Measurements from ENCODE around the gene SH2B2.

SH2B2 gene

DNA sequence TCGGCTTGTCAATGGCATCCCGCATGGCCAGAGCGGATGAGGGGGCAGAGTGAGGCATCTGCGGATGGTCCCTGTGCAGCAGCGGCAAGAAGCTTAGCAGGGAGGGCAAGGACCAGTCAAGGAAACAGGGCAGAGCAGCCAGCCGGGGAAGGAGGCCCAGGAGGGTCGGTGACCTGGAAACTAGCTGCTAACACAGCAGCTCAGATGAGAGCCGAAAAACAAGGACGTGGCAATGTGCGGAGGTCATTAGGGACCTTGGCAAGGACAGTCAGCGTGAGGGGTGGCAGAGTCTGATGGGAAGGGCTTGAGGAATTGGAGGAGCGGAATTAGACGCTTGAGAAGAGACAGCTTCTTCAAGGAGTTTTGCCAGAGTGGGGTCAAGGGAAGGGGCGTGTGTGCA lies 20.1 kb upstream of the SH2B2 start:
- no peak for DNase-seq (ENCODE audit: low spot score)

DNA sequence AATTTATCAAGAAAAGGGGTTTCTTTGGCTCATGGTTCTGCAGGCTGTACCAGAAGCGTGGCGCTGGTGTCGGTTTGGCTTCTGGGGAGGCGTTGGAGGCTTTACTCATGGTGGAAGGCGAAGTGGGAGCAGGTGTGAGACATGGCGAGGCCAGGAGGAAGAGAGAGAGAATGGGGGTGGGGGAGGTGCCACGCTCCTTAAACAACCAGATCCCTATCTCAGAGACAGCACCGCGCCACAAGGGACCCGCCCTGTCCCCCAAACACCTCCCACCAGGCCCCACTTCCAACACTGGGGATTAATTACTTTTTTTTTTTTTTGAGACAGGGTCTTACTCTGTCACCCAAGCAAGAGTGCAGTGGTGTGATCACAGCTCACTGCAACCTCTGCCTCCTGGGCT lies 18.0 kb upstream of the SH2B2 start:
- DNase-seq (ENCODE audit: low spot score), result no peak

DNA sequence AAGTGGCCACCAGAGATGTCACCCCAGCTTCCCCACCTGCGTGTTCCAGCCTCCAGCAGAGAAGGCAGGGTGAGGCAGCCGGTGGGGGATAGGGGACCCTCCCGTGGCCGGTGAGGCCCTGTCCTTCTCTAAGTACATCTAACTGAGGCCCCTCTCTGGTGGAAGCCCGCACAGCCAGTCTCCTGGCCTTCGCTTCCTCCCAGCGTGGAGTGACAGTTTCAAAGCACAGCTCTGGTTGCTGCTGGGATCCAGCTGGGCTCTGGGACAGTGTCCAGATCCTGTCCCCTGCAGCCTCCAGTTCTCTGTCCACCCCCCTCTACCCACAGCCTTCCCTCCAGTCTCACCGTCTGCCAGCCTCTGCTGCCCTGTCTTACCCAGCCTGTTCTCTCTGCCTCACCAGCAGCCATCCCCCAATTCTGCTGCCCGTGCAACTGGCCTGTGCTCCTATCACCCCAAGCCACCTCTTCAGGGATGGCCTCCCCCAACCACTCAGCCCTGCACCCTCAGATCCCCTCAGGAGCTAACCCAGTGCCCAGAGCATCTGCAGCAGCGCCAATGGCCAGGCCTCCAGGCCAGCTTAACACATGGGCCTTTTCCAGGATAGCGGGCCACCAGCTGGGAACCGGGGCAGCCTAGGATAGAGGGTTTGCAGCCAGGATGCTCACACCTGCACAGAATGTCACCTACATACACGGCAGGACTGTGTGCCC lies 16.3 kb upstream of the SH2B2 start:
- no peak for DNase-seq (ENCODE audit: low spot score)

DNA sequence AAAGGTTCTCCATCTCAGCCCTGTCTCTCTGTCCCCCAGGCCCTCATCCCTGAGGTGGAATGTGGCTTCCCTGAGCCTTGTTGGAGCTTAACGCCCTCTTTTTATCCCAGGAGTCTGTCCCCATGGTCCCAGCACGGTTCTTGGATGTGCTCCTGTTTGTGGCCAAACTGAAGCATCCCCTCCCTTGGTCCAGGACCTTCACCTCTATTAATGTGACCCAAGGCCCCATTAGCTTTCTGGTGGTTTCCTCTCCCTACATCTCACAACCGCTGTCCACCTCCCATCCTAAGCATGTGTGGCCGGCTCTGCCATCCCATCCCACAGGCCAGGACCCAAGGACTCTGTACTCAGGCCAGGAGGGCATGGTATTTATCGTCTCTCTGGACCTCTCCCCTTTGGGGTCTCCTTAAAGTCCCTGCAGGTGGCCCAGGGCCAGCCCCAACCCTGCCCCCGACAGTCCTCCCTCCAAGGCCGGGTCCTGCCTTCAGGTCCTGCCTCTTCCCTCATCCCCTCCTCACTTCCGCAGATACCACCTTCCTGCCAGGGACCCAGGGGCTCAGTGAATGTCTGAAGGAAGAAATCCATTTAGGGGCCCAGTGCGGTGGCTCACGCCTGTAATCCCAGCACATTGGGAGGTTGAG lies 15.4 kb upstream of the SH2B2 start:
- DNase-seq (ENCODE audit: low spot score), result no peak

DNA sequence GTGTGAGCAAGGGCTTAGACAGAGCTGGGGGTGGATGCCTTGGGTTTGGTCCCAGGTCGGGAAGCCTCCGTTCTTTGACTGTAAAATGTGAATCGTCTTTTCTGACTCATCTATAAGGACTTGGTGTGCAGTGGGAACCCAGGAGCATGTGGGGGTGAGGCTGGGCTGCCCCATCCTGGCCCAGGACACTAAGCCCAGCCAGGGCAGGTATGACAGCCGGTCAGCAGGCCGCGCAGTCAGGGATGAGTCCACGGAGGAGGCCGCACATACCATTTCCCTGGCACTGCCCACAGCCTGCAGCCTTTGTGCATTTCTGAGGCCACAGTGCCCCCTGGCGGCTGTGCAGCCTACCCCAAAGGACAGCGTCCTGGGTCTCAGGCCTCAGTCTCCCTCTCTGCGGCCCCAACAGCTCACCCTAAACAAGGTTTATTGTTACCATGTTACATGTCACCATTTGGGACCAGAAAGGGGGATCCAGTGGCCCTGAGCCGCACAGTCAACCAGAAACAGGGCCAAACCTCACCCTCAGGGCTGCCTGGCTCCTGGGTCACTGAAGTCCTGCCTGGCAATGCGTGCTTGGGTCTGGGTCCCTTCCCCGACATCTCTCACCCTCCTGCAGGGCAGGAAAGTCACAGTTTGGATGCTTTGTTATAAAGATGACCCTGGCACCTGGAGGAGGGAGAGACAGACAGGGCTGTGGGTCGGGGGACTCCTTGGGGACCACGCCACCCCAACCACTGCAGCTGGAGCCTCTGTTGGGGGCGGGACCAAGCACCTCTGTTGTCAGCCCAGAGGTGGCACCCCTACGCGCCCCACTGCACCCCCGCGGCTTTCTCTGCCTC lies 14.4 kb upstream of the SH2B2 start:
- DNase-seq (ENCODE audit: low spot score), result peak; percentile 65

DNA sequence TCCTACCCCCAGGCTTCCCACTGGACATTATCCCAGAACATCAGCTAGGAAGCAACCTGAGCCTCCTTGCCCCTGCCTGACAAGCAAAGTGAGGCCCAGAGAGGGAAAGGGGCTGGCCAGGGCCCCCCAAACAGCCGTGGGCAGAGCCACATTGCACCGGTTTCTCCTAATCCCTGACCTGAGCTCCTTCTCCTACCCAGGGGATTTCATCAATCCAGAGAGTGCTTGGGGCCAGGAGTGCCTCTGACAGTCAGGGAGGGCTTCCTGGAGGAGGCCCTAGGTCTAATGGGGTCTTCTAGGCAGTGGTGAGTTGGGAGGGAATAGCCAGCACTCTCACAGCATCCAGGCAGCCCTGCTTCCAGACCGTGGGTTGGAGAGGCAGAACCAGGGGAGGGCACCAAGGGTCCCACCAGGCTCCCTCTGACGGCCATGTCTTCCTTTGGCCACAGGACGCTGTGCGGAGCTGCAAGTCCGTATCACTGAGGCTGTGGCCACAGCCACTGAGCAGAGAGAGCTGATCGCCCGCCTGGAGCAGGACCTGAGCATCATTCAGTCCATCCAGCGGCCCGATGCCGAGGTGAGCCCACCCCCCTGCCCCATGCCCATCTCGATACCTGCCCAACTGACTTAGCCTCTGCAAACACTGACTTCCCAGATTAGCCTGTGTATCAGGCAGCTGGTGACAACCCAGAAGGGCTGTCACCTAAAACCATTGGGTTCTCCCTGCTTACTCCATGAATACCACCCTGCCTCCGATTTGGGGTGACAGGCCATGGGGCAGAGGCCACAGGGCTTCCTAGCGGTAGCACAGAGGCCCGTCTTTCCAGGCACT lies 13.5 kb upstream of the SH2B2 start:
- DNase-seq (ENCODE audit: low spot score), result no peak

DNA sequence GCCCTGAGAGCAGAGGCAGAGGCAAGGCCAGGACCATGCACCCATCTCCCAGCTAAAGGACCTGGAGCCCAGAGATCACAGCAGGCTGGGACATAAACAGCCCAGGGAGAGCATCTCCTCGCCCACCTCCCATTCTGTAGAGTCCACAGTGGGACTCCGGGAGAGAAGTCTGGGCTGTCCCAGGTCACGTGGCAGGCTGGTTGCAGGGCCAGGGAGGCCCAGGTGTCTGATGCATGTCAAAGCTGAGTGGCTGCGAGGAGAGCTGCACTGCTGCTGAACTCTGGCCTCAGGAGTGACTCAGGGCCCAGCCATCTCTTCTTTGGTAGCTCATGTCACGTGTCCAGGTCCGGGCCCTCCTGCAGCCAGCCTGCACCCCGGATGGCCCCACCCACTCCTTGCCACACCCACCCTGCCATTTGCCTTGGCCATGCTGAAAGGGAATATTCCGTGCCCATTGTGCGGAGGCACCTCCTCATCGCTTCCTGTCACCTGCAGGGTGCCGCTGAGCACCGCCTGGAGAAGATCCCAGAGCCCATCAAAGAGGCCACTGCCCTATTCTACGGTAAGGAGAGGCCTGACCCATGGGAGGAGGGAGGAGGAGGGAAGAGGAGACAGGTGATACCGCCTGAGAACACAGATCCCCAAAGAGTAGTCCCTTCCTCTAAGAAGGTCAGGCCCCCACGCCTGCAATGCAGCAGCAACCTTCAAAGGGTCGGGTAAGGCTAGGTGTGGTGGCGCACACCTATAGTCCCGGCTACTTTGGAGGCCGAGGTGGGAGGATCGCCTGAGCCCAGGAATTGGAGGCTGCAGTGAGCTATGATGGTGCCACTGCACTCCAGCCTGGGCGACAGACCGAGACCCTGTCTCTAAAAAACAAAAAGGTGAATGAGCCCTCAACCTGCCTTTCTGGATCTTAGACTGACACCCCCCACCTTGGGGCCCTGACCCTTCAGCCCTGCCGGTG lies 12.6 kb upstream of the SH2B2 start:
- no peak for DNase-seq (ENCODE audit: low spot score)

DNA sequence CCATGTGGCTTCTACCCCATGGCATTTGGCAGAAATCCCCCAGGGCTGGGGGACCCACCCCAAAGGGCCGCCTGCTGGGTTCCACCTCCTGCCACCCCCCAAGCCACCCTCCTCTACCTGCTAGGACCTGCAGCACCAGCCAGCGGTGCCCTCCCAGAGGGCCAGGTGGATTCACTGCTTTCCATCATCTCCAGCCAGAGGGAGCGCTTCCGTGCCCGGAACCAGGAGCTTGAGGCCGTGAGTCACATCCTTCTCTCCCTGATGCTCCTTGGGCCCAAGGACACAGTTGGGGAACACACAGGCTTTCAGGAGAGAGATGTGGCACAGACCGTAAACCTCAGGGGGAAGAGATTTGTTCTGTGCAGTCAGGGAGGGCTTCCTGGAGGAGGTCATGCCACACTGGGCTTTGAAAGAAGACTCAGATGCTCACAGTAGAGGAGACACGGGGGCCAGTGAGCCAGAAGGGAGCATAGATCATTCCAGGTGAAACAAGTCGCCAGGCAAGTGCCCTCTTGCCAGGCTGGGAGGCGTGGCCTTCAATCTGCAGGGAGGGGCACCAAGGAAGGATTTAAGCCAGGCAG lies 11.5 kb upstream of the SH2B2 start:
- DNase-seq (ENCODE audit: low spot score), result no peak

DNA sequence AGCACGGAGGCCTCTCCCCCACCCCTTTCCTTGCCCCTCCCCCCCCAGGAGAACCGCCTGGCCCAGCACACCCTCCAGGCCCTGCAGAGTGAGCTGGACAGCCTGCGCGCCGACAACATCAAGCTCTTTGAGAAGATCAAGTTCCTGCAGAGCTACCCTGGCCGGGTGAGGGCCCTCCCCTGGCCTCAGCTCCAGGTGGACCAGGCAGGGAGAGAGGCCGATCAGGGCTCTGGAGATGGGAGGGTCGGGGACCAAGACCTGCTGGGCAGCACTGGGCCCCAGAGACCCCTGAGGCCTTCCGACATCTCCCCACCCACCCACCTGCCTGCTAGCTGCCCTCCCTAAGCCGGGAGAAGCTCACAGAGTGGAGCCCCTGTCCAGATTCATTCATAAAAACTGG lies 8.8 kb upstream of the SH2B2 start:
- DNase-seq (ENCODE audit: low spot score), result no peak

DNA sequence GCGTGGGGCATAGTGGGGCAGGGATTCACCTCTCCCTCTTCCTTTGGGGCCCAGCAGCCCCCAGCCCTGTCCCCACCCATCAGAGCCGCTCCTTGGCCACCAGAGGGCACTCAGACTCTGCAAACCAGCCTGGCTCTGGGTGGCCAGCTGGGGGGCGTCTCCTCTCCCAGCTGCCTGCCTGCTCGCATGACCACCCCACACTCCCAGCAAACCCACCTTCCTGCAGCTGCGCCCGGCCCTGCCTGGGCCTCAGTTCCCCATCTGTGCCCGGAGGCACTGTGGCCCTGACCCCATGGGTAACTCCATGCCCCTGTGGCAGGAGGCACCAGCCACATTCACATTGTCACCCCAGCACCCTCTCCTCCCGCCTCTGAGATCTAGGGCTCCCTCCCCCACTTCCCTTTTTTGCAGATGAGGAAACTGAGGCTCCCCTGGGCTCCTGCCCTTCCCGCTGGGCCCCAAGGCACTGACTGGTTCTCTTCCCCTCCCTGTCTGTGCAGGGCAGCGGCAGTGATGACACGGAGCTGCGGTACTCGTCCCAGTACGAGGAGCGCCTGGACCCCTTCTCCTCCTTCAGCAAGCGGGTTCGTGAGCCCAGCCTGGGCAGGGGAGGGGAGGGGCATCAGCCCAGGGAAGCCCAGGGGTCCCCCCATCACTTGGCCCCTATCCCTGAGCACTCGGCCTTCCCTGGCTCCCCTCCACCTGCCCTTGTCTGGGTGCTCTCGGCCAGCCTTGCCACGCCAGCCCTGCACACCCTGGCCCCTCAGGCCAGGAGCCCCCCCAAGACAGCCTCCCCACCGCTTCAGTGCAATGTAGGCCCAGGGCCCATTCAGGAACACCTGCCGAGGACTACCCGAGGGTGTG lies 6.9 kb upstream of the SH2B2 start:
- peak; percentile 40 for DNase-seq (ENCODE audit: low spot score)

DNA sequence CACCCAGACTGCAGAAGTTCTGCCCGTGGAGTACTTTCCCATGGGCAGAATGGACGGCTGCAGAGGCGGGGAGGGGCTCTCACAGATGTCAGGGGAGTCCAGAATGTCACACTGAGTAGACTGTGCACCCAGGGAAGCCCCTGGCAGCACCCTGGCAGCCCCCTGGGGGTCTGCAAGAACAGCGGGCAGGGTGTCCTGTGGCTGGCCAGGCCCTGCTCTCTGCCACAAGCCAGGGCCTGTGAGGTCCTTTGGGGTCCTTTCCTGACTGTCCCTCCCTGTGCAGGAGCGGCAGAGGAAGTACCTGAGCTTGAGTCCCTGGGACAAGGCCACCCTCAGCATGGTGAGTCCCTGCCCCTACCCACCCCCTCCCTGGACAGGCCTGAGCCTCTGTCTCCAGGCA lies 6.1 kb upstream of the SH2B2 start:
- no peak for DNase-seq (ENCODE audit: low spot score)

DNA sequence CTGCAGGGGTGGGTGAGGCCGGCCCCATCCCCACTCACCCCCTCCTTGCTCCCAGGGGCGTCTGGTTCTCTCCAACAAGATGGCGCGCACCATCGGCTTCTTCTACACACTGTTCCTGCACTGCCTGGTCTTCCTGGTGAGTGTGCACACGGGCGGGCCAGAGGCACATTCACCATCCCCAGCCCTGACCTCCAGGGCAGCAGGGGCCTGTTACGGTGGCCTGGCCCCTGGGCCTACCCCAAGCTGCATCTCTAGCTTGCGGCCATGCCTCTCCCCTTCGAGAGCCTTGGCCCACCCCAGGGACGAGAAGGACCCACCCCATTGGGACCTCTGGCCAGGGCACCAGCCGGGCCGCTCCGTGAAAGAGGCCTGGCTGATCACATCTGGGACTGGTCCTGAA lies 4.9 kb upstream of the SH2B2 start:
- DNase-seq (ENCODE audit: low spot score), result no peak

DNA sequence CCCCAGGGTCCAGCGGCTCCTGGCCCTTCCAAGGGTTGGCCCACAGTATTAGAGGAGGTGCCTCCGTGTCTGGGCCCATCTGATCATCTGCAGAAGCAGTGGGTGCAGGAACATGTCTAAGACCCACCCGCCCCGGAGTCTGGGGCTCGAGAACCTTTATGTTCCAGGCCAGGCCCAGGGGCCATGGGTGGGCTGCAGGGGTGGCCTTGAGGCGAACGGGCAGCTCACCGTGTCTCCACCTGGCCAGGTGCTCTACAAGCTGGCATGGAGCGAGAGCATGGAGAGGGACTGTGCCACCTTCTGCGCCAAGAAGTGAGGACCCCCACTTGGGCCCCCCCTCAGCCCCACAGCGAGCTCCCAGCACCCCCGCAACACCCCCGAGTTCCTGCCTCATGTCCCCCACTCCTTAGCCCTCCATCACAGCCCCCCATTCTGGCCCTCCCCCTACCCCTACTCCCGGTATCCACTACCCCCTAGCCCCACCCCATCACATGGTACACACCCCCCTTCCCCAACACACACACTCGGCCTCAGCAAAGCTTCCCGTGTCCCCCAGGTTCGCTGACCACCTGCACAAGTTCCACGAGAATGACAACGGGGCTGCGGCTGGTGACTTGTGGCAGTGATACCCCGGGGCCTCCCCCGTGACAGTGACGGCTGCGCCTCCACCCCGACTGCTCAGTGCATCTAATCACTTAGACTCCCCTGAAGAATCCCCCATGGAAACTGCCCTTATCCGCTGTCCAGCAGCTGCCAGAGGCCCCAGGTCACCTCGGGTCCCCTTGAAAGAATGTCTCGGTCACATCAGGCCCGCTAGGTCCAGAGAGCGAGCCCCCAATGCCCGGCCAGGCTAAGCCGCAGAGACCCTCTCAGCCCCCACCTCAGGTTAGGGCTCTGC lies 4.0 kb upstream of the SH2B2 start:
- no peak for DNase-seq (ENCODE audit: low spot score)

DNA sequence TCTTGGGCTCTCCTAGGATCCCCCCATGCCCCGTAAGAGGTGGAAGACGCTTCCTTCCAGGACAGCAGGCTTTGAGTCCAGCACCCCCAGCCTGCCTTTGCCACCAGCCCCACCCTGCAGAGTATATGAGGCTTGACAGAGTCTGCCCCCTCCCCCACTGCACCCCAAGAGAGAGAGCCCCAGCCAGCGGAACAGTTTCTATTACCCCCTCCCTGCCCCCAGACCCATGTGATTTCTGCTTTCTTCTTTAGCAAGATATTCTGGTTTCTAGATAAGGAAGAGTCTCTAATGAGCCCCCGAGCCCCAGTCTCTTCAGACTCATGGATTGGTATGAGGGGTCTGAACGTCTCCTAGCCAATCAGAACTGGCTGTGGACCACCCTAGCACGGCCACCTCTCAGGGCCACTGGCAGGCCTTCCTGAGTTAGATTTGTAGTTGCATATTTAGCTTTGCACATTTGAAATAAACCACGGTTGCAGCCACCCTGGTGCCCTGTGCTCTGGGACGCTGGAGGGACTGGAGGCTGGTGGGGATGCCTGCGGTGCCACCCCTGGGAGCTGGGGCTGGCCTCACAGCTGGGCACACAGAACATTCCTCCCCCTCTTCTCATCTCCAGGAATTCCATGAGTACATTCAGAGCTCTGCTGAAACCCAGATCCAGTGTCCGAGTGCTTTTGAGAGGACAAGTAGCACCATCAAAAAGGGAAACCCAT lies 3.0 kb upstream of the SH2B2 start:
- no peak for DNase-seq (ENCODE audit: low spot score)

DNA sequence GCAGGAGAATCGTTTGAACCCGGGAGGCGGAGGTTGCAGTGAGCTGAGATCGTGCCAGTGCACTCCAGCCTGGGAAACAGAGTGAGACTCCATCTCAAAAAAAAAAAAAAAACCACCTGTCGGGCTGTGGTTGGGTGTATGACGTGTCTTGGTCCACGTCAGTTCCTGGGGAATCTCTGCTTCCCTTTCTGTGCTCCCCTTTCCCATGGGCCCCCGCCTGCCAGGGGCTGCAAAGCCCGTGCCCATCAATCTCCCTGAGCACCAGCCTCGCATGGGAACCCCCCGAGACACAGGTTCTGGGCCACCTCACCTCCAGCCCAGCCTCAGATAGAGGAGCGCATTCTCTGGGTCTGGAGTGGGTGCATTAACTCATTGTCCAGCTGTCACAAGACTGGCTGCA lies 2.3 kb upstream of the SH2B2 start:
- DNase-seq (ENCODE audit: low spot score), result no peak

DNA sequence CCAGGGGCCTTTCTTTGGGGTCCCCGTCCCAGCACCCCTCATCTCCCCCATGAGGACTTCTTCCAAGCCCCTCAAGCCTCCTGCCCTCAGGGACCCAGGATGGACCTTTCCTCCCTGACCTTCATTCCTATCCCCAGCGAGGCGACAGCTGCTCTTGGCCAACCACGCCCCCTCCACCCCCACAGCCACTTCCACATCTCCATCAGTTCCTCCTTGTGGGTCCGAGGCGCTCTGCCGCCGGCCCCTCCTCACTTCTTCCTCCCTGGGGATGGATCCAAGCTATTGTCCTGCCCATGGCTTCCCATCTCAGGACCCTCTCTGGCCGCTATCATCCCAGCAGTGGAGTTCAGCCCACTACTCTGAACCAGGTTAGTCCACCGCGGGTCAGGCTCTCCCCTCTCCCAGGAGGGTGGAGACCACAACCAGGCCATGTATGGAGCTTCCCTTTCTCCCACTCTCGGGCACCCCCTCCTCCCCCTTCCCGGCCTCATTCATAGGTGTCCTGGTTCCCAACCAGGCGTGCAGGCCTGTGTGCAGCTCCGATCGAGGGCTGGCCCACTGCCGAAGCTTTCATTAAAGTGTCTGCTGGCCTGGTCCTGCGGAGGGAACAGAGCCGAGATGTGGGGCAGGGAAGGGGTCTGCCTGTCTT lies 1.7 kb upstream of the SH2B2 start:
- DNase-seq (ENCODE audit: low spot score), result peak; percentile 38

DNA sequence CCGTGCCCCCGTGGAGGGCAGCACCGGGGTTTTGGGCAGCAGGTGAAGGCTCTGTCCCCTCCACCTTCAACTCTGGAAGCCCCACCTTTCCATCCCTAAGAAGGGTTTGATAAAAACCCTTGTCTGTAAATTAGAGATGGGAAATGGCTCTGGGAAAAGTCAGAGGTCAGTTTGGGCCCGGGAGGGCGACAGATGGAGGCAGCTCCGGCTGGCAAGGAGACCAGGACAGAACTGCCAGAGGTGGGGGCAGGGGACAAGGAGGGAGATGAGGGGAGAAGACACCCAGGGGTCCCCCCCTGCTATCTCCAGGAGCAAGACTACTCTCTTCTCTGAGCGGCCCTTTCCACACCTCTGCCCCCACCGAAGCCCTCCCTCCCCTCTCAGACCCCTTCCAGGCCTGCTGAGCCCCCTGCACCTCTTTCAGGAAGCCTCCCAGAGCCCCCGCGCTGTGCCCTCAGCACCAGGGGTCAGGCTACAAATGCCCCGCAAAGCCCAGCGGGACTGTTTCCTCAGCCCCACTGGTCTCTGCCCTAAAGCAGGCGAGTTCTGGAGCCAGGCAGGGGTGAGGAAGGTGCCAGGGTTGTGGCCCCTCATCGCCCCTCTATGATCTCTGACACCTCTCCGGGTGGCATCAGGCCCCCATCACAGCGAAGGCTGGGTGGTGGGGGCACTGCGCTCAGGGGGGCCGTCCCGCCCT lies 980 bp upstream of the SH2B2 start:
- no peak for DNase-seq (ENCODE audit: low spot score)
